GM12878 (cell line): Measurements from ENCODE around the gene MVB12B. TPM values are rescaled to one million over a fixed set of nuclear protein-coding genes. Genes with fewer than 3 reads are reported as not detected.

Experiments
- ATAC-seq: fragments of 200-7000 bp; cut with Tn5 transposase; 3 replicates; pipeline ENCODE4 v1.9.1; 2020; ENCODE audit warnings: mild to moderate bottlenecking, moderate library complexity
- BruUV-seq: library from RNA; stranded (reverse); fragments of 400-500 nt; replicated peaks from 2 replicates; lab custom pipeline; 2021; lab: Mats Ljungman, UMichigan
- CTCF ChIA-PET: fragments of 300-600 bp; sonication (Branson Sonifier 250); formaldehyde crosslinking; extraction: SDS; loops from one replicate; lab custom pipeline; 2021; ENCODE audit warnings: inconsistent platforms; lab: Yijun Ruan, JAX
- POLR2A ChIA-PET: fragments of 350-600 bp; formaldehyde crosslinking; extraction: SDS; loops from one replicate; lab custom pipeline; 2021; ENCODE audit warnings: inconsistent platforms; lab: Charles Lee
- RAD21 ChIA-PET: fragments of 300-600 bp; sonication (Branson Sonifier 250); formaldehyde crosslinking; loops from one replicate; lab custom pipeline; 2023; ENCODE audit warnings: antibody characterized with exemption; ENCODE audit not compliant: unreplicated experiment; lab: Charles Lee
- SMC1A ChIA-PET: fragments of 300-600 bp; sonication (Branson Sonifier 250); formaldehyde crosslinking; loops from one replicate; lab custom pipeline; 2023; ENCODE audit not compliant: unreplicated experiment, uncharacterized antibody; lab: Charles Lee
- DNase-seq: peaks from one replicate; pipeline ENCODE4 v3.0.0-alpha.2; 2011; ENCODE audit warnings: low read depth, low spot score
- FAIRE-seq: peaks from 3 replicates; lab custom pipeline; 2011; peaks lifted over from hg19 to GRCh38; lab: Jason Lieb, UNC
- H2AFZ ChIP-seq: 2 replicates; pipeline ENCODE4 v1.6.0; 2011; ENCODE audit warnings: low read depth, low read length, control low read depth; ENCODE audit not compliant: control insufficient read depth
- H3K27ac ChIP-seq: 2 replicates; pipeline ENCODE4 v1.5.1; 2011; ENCODE audit warnings: control low read depth; ENCODE audit not compliant: control insufficient read depth, insufficient read depth
- H3K27me3 ChIP-seq, 2 experiments: replicated peaks in 1 of 2; 2 replicates each; pipeline versions ENCODE4 v1.6.0 to v1.6.1; 2011; ENCODE audit warnings: low read length in 1 of 2; ENCODE audit not compliant: control insufficient read depth in 2 of 2, insufficient read depth in 2 of 2
- H3K36me3 ChIP-seq, 2 experiments: 2 replicates each; pipeline ENCODE4 v1.5.1; 2011; ENCODE audit warnings: low read length in 1 of 2; ENCODE audit not compliant: control insufficient read depth in 2 of 2, insufficient read depth in 2 of 2
- H3K4me1 ChIP-seq: 2 replicates; pipeline ENCODE4 v1.6.1; 2011; ENCODE audit warnings: mild to moderate bottlenecking, low read length, moderate library complexity, mixed read lengths; ENCODE audit not compliant: control insufficient read depth, insufficient read depth
- H3K4me2 ChIP-seq: 2 replicates; pipeline ENCODE4 v1.6.0; 2011; ENCODE audit warnings: control low read depth; ENCODE audit not compliant: control insufficient read depth, insufficient read depth
- H3K4me3 ChIP-seq: fragments of 200-600 bp; sonication (generic); 2 replicates; pipeline ENCODE4 v1.5.1; 2016
- H3K79me2 ChIP-seq: 2 replicates; pipeline ENCODE4 v1.6.0; 2011; ENCODE audit warnings: low read length; ENCODE audit not compliant: control insufficient read depth, insufficient read depth
- H3K9ac ChIP-seq: 2 replicates; pipeline ENCODE4 v1.8.0; 2011; ENCODE audit warnings: low read length, control low read depth, mixed read lengths; ENCODE audit not compliant: control insufficient read depth, insufficient read depth
- H3K9me3 ChIP-seq: replicated peaks from 3 replicates; pipeline ENCODE4 v1.5.1; 2011; ENCODE audit warnings: mild to moderate bottlenecking, low read length; ENCODE audit not compliant: control insufficient read depth, insufficient read depth
- H4K20me1 ChIP-seq: 2 replicates; pipeline ENCODE4 v1.6.0; 2011; ENCODE audit not compliant: control insufficient read depth, insufficient read depth
- ETV6 ChIP-seq, 2 experiments: fragments of 450-650 bp in 1 of 2; IDR thresholded peaks in 1 of 2; conservative IDR thresholded peaks in 1 of 2; 2 replicates each; pipeline ENCODE4 v1.6.1; 2014; ENCODE audit warnings: antibody characterized with exemption in 1 of 2, borderline replicate concordance in 1 of 2, low read depth in 1 of 2, mild to moderate bottlenecking in 1 of 2, moderate library complexity in 1 of 2
- MXI1 ChIP-seq: fragments of 150-350 bp; IDR thresholded peaks from 2 replicates; pipeline ENCODE4 v1.6.1; 2011; ENCODE audit warnings: low read depth, mild to moderate bottlenecking, inconsistent platforms, low read length, improper control_type of control experiment
- MYB ChIP-seq: fragments of 150-350 bp; IDR thresholded peaks from 2 replicates; pipeline ENCODE4 v1.6.1; 2014; ENCODE audit warnings: mild to moderate bottlenecking, low read depth, low read length, borderline replicate concordance
- NR2F1 ChIP-seq: fragments of 450-650 bp; conservative IDR thresholded peaks from 2 replicates; pipeline ENCODE4 v1.6.1; 2017; ENCODE audit warnings: mild to moderate bottlenecking
- RAD21 ChIP-seq: IDR thresholded peaks from 2 replicates; pipeline ENCODE4 v1.6.1; 2011; ENCODE audit warnings: mild to moderate bottlenecking, low read depth, low read length, moderate library complexity; ENCODE audit not compliant: insufficient read depth
- SIX5 ChIP-seq: IDR thresholded peaks from 2 replicates; pipeline ENCODE4 v1.6.1; 2011; ENCODE audit warnings: mild to moderate bottlenecking, low read depth, low read length, moderate library complexity; ENCODE audit not compliant: severe bottlenecking
- SMAD1 ChIP-seq: fragments of 450-650 bp; IDR thresholded peaks from 2 replicates; pipeline ENCODE4 v1.6.1; 2018; ENCODE audit warnings: mild to moderate bottlenecking, low read depth; ENCODE audit not compliant: partially characterized antibody
- TCF7 ChIP-seq: IDR thresholded peaks from 2 replicates; pipeline ENCODE4 v1.6.1; 2014; ENCODE audit warnings: antibody characterized with exemption, borderline replicate concordance
- ZSCAN29 ChIP-seq: fragments of 450-650 bp; IDR thresholded peaks from 2 replicates; pipeline ENCODE4 v1.6.1; 2017; ENCODE audit warnings: mild to moderate bottlenecking, moderate library complexity
- WGBS: methylation state at CpG from one replicate; pipeline ENCODE4 v1.1.6; 2016; ENCODE audit warnings: low lambda C conversion rate; ENCODE audit not compliant: insufficient replicate concordance, insufficient coverage; ENCODE audit errors: missing lambda C conversion rate; 5-methylcytosine and 5-hydroxymethylcytosine counted together
- in situ Hi-C: fragments of 300-500 bp; cut with MboI; formaldehyde crosslinking; loops from 9 replicates; pipeline ENCODE4 v1.14.3; 2018; ENCODE audit warnings: mixed read lengths
- intact Hi-C: fragments of 100-400 bp; cut with micrococcal nuclease; formaldehyde crosslinking; loops from one replicate; pipeline ENCODE4 v1.14.2; 2022; ENCODE audit not compliant: unreplicated experiment
- polyA plus RNA-seq, 11 experiments: library from polyadenylated mRNA; depleted of rRNA in 4 of 11; unstranded in 6 of 11; stranded (reverse) in 5 of 11; fragments of >200 nt; fragmentation: Nextera tagmentation in 4 of 11; fragmentation: Illumina TruSeq in 1 of 11; extraction: Ambion mirVana in 4 of 11; extraction: Trizol in 1 of 11; gene quantifications; 1 replicate in 1 of 11; 2 replicates in 10 of 11; pipeline versions ENCODE4 v1.2.1 to v1.2.3, GENCODE V29; 2011 to 2016; ENCODE audit warnings: inconsistent platforms in 2 of 11, missing spikeins in 2 of 11, low read depth in 1 of 11
- total RNA-seq, 4 experiments: library from RNA; depleted of rRNA in 3 of 4; stranded (reverse); fragments of >200 nt in 3 of 4; fragmentation: Illumina TruSeq in 1 of 4; extraction: Trizol in 1 of 4; gene quantifications; 2 replicates each; pipeline versions ENCODE4 v1.2.1 to v1.2.3, GENCODE V29; 2013 to 2021
- TF ChIP-seq, protein P1 (sequence below), 3 experiments: IDR thresholded peaks in 2 of 3; conservative IDR thresholded peaks in 1 of 3; 2 replicates each; pipeline ENCODE4 v1.5.1; 2011; ENCODE audit warnings: low read depth in 3 of 3, low read length in 3 of 3, mild to moderate bottlenecking in 3 of 3, control low read depth in 2 of 3, moderate library complexity in 2 of 3, inconsistent platforms in 1 of 3, mixed read lengths in 1 of 3; ENCODE audit not compliant: control insufficient read depth in 2 of 3, insufficient read depth in 1 of 3; ENCODE audit errors: extremely low read depth in 1 of 3

Gene MVB12B
- total and polyA plus RNA-seq, 10 of the 15 experiments (the other 5 are each of a cell fraction or from before 2014, with no cell fraction given), result 0.08 TPM; not detected in 9

GRCh38 chr9:126293522-126293889 is 33.1 kb upstream of the MVB12B start:
- TF ChIP-seq, protein P1, sequence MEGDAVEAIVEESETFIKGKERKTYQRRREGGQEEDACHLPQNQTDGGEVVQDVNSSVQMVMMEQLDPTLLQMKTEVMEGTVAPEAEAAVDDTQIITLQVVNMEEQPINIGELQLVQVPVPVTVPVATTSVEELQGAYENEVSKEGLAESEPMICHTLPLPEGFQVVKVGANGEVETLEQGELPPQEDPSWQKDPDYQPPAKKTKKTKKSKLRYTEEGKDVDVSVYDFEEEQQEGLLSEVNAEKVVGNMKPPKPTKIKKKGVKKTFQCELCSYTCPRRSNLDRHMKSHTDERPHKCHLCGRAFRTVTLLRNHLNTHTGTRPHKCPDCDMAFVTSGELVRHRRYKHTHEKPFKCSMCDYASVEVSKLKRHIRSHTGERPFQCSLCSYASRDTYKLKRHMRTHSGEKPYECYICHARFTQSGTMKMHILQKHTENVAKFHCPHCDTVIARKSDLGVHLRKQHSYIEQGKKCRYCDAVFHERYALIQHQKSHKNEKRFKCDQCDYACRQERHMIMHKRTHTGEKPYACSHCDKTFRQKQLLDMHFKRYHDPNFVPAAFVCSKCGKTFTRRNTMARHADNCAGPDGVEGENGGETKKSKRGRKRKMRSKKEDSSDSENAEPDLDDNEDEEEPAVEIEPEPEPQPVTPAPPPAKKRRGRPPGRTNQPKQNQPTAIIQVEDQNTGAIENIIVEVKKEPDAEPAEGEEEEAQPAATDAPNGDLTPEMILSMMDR (IDR thresholded peaks at IDR 0.05 in 2 of 3, conservative IDR thresholded peaks at IDR 0.05 in 1 of 3; ENCODE audit: control insufficient read depth in 2 of 3, extremely low read depth in 1 of 3, insufficient read depth in 1 of 3, low read depth in 3 of 3, low read length in 3 of 3), result peak in 2 of 3 experiments; percentile 5 to 28; a peak in 2 of 6 replicates
- TF ChIP-seq NR2F1, result no peak
- TF ChIP-seq, all 136 proteins: peak for 1
- DNase-seq (no peak), ATAC-seq (no peak), FAIRE-seq (no peak)
- no peak overlapping the region for H2AFZ ChIP-seq
- H3K4me1 ChIP-seq, result no peaks in the 10 kb centered on the region
- H3K36me3 ChIP-seq, result no peaks in the 10 kb centered on the region
- WGBS, result 31% methylated on average over 9 of the region's 9 CpGs
- POLR2A ChIA-PET, result no interaction called here
- RAD21 ChIA-PET, result interaction anchor here (1.6 kb wide), 1 partner anchor 886 kb away, joined by 5 read pairs; no protein-coding TSS in a partner anchor
- no peaks in the 10 kb centered on the region for H4K20me1 ChIP-seq
- H3K4me2 ChIP-seq, result no peak overlapping the region
- intact Hi-C loops (no loop called here), in situ Hi-C loops (no loop called here)
- no peaks in the 10 kb centered on the region; a peak in 1 of 4 replicates for H3K27me3 ChIP-seq
- H3K9me3 ChIP-seq, result no peaks in the 10 kb centered on the region
- no peak overlapping the region for H3K9ac ChIP-seq
- CTCF ChIA-PET, result interaction anchor here (0.9 to 2.8 kb wide), 5 partner anchors 106 to 886 kb away, joined by 3 to 11 read pairs (median 4); no protein-coding TSS in a partner anchor
- no peak overlapping the region for H3K27ac ChIP-seq
- H3K79me2 ChIP-seq, result no peaks in the 10 kb centered on the region
- no TSS peak for BruUV-seq
- no peak overlapping the region for H3K4me3 ChIP-seq
- SMC1A ChIA-PET, result no interaction called here

- Histone ChIP-seq H3K9ac (no peak overlapping the region), H3K79me2 (no peaks in the 10 kb centered on the region), H2AFZ (no peak overlapping the region), H3K4me2 (no peak overlapping the region), H3K27ac (no peak overlapping the region), H3K9me3 (no peaks in the 10 kb centered on the region), H4K20me1 (no peaks in the 10 kb centered on the region), H3K4me1 (no peaks in the 10 kb centered on the region), H3K4me3 (no peak overlapping the region), H3K36me3 (no peaks in the 10 kb centered on the region), H3K27me3 (no peaks in the 10 kb centered on the region; a peak in 1 of 4 replicates)
- ChIA-PET POLR2A (no interaction called here), SMC1A (no interaction called here), CTCF (interaction anchor here (0.6 to 2.8 kb wide), 3 partner anchors 197 to 895 kb away, joined by 3 to 11 read pairs (median 5); no protein-coding TSS in a partner anchor), RAD21 (interaction anchor here (1.6 kb wide), 1 partner anchor 887 kb away, joined by 5 read pairs; no protein-coding TSS in a partner anchor)
- FAIRE-seq (no peak), ATAC-seq (no peak), DNase-seq (no peak)
- no TSS peak for BruUV-seq
- intact Hi-C loops, result no loop called here
- 28% methylated on average over 15 of the region's 15 CpGs for WGBS
- in situ Hi-C loops, result no loop called here
- TF ChIP-seq MYB (no peak), ETV6 (conservative IDR thresholded peaks at IDR 0.05 in 1 of 2, IDR thresholded peaks at IDR 0.05 in 1 of 2; ENCODE audit: borderline replicate concordance in 1 of 2, low read depth in 1 of 2) (no peak), MXI1 (no peak), TCF7 (no peak), SIX5 (no peak), RAD21 (no peak), ZSCAN29 (no peak), SMAD1 (no peak)
These were observed 32.1 kb upstream of the MVB12B start for GRCh38 chr9:126294331-126295081.
